ENCODE measurements around the gene FRMPD1.
A peak's percentile ranks its signal among the peaks of the same experiment; 100 is the strongest.

Gene FRMPD1

DNA sequence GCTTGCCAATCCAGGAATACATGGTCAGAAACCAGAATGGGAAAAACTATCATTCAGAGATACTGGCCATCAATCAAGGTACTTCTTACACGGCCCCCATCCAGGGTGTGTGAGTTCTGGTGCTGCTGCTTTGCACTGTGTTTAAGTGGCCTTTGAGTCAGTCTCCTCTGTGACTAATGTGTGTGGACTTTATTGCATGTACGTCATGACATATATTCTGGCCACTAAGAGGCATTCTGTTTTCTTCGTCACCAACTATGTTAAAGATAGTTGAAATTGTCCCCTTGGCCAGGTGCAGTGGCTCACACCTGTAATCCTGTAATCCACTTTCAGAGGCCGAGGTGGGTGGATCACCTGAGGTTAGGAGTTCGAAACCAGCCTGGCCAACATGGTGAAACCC lies 125.6 kb downstream of the FRMPD1 start:
- no peak for ATAC-seq
- TF ChIP-seq, protein P1, sequence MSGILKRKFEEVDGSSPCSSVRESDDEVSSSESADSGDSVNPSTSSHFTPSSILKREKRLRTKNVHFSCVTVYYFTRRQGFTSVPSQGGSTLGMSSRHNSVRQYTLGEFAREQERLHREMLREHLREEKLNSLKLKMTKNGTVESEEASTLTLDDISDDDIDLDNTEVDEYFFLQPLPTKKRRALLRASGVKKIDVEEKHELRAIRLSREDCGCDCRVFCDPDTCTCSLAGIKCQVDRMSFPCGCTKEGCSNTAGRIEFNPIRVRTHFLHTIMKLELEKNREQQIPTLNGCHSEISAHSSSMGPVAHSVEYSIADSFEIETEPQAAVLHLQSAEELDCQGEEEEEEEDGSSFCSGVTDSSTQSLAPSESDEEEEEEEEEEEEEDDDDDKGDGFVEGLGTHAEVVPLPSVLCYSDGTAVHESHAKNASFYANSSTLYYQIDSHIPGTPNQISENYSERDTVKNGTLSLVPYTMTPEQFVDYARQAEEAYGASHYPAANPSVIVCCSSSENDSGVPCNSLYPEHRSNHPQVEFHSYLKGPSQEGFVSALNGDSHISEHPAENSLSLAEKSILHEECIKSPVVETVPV (CRISPR knock-in tag; IDR thresholded peaks at IDR 0.05), result no peak
- TF ChIP-seq TOX (CRISPR knock-in tag; IDR thresholded peaks at IDR 0.05; ENCODE audit: borderline replicate concordance) (no peak), ZNF565 (CRISPR knock-in tag; conservative IDR thresholded peaks at IDR 0.05; ENCODE audit: low read depth) (no peak), OSR1 (CRISPR knock-in tag; IDR thresholded peaks at IDR 0.05) (no peak), SNAI2 (CRISPR knock-in tag; IDR thresholded peaks at IDR 0.05) (no peak), ARNTL (CRISPR knock-in tag; IDR thresholded peaks at IDR 0.05; ENCODE audit: borderline replicate concordance, low read depth) (no peak), ZFP3 (CRISPR knock-in tag; IDR thresholded peaks at IDR 0.05) (no peak), ESRRG (CRISPR knock-in tag; IDR thresholded peaks at IDR 0.05) (no peak)
- TF ChIP-seq, protein P2, sequence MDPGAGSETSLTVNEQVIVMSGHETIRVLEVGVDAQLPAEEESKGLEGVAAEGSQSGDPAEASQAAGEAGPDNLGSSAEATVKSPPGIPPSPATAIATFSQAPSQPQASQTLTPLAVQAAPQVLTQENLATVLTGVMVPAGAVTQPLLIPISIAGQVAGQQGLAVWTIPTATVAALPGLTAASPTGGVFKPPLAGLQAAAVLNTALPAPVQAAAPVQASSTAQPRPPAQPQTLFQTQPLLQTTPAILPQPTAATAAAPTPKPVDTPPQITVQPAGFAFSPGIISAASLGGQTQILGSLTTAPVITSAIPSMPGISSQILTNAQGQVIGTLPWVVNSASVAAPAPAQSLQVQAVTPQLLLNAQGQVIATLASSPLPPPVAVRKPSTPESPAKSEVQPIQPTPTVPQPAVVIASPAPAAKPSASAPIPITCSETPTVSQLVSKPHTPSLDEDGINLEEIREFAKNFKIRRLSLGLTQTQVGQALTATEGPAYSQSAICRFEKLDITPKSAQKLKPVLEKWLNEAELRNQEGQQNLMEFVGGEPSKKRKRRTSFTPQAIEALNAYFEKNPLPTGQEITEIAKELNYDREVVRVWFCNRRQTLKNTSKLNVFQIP (CRISPR knock-in tag; IDR thresholded peaks at IDR 0.05; ENCODE audit: borderline replicate concordance, low read depth), result no peak

- TF ChIP-seq PPARA (CRISPR knock-in tag; IDR thresholded peaks at IDR 0.05; ENCODE audit: borderline replicate concordance) (no peak), ZC3H10 (CRISPR knock-in tag; IDR thresholded peaks at IDR 0.05) (no peak), GLIS3 (CRISPR knock-in tag; IDR thresholded peaks at IDR 0.05) (no peak), CREB5 (CRISPR knock-in tag; IDR thresholded peaks at IDR 0.05; ENCODE audit: low read depth) (no peak), ARNTL (CRISPR knock-in tag; IDR thresholded peaks at IDR 0.05; ENCODE audit: borderline replicate concordance, low read depth) (no peak)
- TF ChIP-seq, protein P2 (CRISPR knock-in tag; IDR thresholded peaks at IDR 0.05; ENCODE audit: borderline replicate concordance, low read depth), result no peak
- no peak for ATAC-seq
These were observed 127.8 kb downstream of the FRMPD1 start for GRCh38 chr9:37778534-37778933.

DNA sequence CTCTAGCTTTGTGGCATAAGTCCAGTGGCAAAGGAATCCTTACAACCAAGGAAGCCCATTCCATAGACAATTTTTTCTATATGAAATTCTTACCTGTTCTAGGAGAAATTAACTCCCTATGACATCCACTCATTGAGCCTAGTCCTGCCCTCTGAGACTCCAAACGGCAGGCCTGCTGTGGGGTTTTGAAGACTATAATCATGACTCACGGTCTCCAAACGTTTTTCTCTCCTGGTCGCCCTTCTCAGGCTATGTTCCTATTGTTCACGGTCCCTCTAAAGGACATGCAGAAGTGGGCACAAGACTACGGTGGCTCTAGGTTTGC lies 133.5 kb downstream of the FRMPD1 start:
- ATAC-seq, result peak; percentile 6; the same call in 2 of the 3 replicates
- no peak for TF ChIP-seq ZC3H10 (CRISPR knock-in tag; IDR thresholded peaks at IDR 0.05)
- TF ChIP-seq ZNF565 (CRISPR knock-in tag; conservative IDR thresholded peaks at IDR 0.05; ENCODE audit: low read depth), result no peak
- no peak for TF ChIP-seq PPARA (CRISPR knock-in tag; IDR thresholded peaks at IDR 0.05; ENCODE audit: borderline replicate concordance)
- no peak for TF ChIP-seq BACH2 (CRISPR knock-in tag; IDR thresholded peaks at IDR 0.05; ENCODE audit: borderline replicate concordance)
- TF ChIP-seq ARNTL (CRISPR knock-in tag; IDR thresholded peaks at IDR 0.05; ENCODE audit: borderline replicate concordance, low read depth), result no peak
- no peak for TF ChIP-seq ZFP30 (CRISPR knock-in tag; IDR thresholded peaks at IDR 0.05)
- TF ChIP-seq RARB (CRISPR knock-in tag; IDR thresholded peaks at IDR 0.05), result no peak
- TF ChIP-seq SNAI2 (CRISPR knock-in tag; IDR thresholded peaks at IDR 0.05), result no peak
- TF ChIP-seq, protein P1 (CRISPR knock-in tag; IDR thresholded peaks at IDR 0.05), result no peak
- TF ChIP-seq CREB5 (CRISPR knock-in tag; IDR thresholded peaks at IDR 0.05; ENCODE audit: low read depth), result no peak
- no peak for TF ChIP-seq CSDC2 (CRISPR knock-in tag; IDR thresholded peaks at IDR 0.05)
- no peak for TF ChIP-seq ISL1 (CRISPR knock-in tag; IDR thresholded peaks at IDR 0.05)
- TF ChIP-seq ESRRG (CRISPR knock-in tag; IDR thresholded peaks at IDR 0.05), result no peak
- TF ChIP-seq ZNF70 (CRISPR knock-in tag; IDR thresholded peaks at IDR 0.05), result no peak
- TF ChIP-seq, protein P3, sequence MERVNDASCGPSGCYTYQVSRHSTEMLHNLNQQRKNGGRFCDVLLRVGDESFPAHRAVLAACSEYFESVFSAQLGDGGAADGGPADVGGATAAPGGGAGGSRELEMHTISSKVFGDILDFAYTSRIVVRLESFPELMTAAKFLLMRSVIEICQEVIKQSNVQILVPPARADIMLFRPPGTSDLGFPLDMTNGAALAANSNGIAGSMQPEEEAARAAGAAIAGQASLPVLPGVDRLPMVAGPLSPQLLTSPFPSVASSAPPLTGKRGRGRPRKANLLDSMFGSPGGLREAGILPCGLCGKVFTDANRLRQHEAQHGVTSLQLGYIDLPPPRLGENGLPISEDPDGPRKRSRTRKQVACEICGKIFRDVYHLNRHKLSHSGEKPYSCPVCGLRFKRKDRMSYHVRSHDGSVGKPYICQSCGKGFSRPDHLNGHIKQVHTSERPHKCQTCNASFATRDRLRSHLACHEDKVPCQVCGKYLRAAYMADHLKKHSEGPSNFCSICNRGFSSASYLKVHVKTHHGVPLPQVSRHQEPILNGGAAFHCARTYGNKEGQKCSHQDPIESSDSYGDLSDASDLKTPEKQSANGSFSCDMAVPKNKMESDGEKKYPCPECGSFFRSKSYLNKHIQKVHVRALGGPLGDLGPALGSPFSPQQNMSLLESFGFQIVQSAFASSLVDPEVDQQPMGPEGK (CRISPR knock-in tag; IDR thresholded peaks at IDR 0.05; ENCODE audit: borderline replicate concordance), result no peak

Data from SK-N-SH treated with all-trans-retinoic acid at 6 μM for 48 hours (cell line).